HepG2 (cell line): Measurements from ENCODE around the gene SFXN5. TPM values are rescaled to one million over a fixed set of nuclear protein-coding genes. Genes with fewer than 3 reads are reported as not detected.

Experiments
- CBX5 ChIP-seq: sonication (generic); formaldehyde crosslinking; IDR thresholded peaks from 2 replicates; pipeline ENCODE4 v1.4.0; 2020; ENCODE audit warnings: missing genetic modification reagents, borderline replicate concordance
- CSRNP2 ChIP-seq: sonication (generic); formaldehyde crosslinking; conservative IDR thresholded peaks from 2 replicates; pipeline ENCODE4 v1.8.0; 2022; ENCODE audit warnings: low read depth, missing genetic modification reagents
- MLX ChIP-seq: IDR thresholded peaks from 2 replicates; pipeline ENCODE4 v1.6.1; 2016
- MNT ChIP-seq: fragments of 450-650 bp; IDR thresholded peaks from 2 replicates; pipeline ENCODE4 v1.6.1; 2016
- MXI1 ChIP-seq: IDR thresholded peaks from 3 replicates; pipeline ENCODE4 v1.6.1; 2012; ENCODE audit warnings: low read depth, low read length, inconsistent platforms, borderline replicate concordance
- NR2F1 ChIP-seq, 2 experiments: fragments of 450-650 bp in 1 of 2; formaldehyde crosslinking in 1 of 2; IDR thresholded peaks; 2 replicates each; pipeline versions ENCODE4 v1.5.0 to v1.6.1; 2016 to 2020; ENCODE audit warnings: mild to moderate bottlenecking in 1 of 2, missing compliant biosample characterization in 1 of 2, missing genetic modification reagents in 1 of 2, moderate library complexity in 1 of 2
- NR3C1 ChIP-seq: sonication (generic); formaldehyde crosslinking; IDR thresholded peaks from 2 replicates; pipeline ENCODE4 v1.4.0; 2020; ENCODE audit warnings: missing genetic modification reagents
- TOPORS ChIP-seq: sonication (generic); formaldehyde crosslinking; IDR thresholded peaks from 2 replicates; pipeline ENCODE4 v1.8.0; 2023; ENCODE audit warnings: mild to moderate bottlenecking, missing genetic modification reagents
- UBTF ChIP-seq: sonication (generic); formaldehyde crosslinking; IDR thresholded peaks from 2 replicates; pipeline ENCODE4 v1.4.0; 2020; ENCODE audit warnings: mild to moderate bottlenecking, missing genetic modification reagents
- ZNF121 ChIP-seq: sonication (generic); formaldehyde crosslinking; IDR thresholded peaks from 2 replicates; pipeline ENCODE4 v1.5.0; 2020; ENCODE audit warnings: mild to moderate bottlenecking, missing genetic modification reagents
- ZNF232 ChIP-seq: sonication (generic); formaldehyde crosslinking; IDR thresholded peaks from 2 replicates; pipeline ENCODE4 v1.4.0; 2020; ENCODE audit warnings: missing genetic modification reagents, borderline replicate concordance
- ZNF567 ChIP-seq: sonication (generic); formaldehyde crosslinking; IDR thresholded peaks from 2 replicates; pipeline ENCODE4 v1.8.1; 2023; ENCODE audit warnings: mild to moderate bottlenecking, missing genetic modification reagents, borderline replicate concordance
- ZNF710 ChIP-seq: sonication (generic); formaldehyde crosslinking; IDR thresholded peaks from 2 replicates; pipeline ENCODE4 v1.5.0; 2020; ENCODE audit warnings: mild to moderate bottlenecking, missing genetic modification reagents, borderline replicate concordance
- ZSCAN20 ChIP-seq: sonication (generic); formaldehyde crosslinking; IDR thresholded peaks from 2 replicates; pipeline ENCODE4 v1.4.0; 2020; ENCODE audit warnings: missing genetic modification reagents, mild to moderate bottlenecking, borderline replicate concordance
- ZSCAN5A ChIP-seq: sonication (generic); formaldehyde crosslinking; IDR thresholded peaks from 2 replicates; pipeline ENCODE4 v1.8.0; 2022; ENCODE audit warnings: mild to moderate bottlenecking, missing genetic modification reagents, borderline replicate concordance
- polyA plus RNA-seq, 8 experiments: library from polyadenylated mRNA; depleted of rRNA in 3 of 8; stranded (reverse) in 7 of 8; unstranded in 1 of 8; fragments of >200 nt; fragmentation: Illumina TruSeq in 4 of 8; extraction: Trizol in 4 of 8; gene quantifications; 2 replicates each; pipeline versions ENCODE4 v1.2.1 to v1.2.3, GENCODE V29; 2011 to 2016; ENCODE audit warnings: low read depth in 4 of 8, missing spikeins in 1 of 8, mixed read lengths in 1 of 8; ENCODE audit not compliant: insufficient read depth in 1 of 8
- total RNA-seq, 5 experiments: library from RNA; depleted of rRNA; stranded (reverse); fragments of >200 nt; fragmentation: Illumina TruSeq; extraction: Trizol; gene quantifications; 2 replicates each; pipeline ENCODE4 v1.2.3, GENCODE V29; 2016; ENCODE audit warnings: low read depth in 1 of 5
- TF ChIP-seq, protein P1 (sequence below): sonication (generic); formaldehyde crosslinking; IDR thresholded peaks from 2 replicates; pipeline ENCODE4 v1.5.0; 2020; ENCODE audit warnings: mild to moderate bottlenecking, missing genetic modification reagents

The SFXN5 gene
- total and polyA plus RNA-seq, 2 of the 13 experiments (the other 11 are each of a cell fraction or from before 2014, with no cell fraction given): 34.9 to 37.4 TPM

DNA sequence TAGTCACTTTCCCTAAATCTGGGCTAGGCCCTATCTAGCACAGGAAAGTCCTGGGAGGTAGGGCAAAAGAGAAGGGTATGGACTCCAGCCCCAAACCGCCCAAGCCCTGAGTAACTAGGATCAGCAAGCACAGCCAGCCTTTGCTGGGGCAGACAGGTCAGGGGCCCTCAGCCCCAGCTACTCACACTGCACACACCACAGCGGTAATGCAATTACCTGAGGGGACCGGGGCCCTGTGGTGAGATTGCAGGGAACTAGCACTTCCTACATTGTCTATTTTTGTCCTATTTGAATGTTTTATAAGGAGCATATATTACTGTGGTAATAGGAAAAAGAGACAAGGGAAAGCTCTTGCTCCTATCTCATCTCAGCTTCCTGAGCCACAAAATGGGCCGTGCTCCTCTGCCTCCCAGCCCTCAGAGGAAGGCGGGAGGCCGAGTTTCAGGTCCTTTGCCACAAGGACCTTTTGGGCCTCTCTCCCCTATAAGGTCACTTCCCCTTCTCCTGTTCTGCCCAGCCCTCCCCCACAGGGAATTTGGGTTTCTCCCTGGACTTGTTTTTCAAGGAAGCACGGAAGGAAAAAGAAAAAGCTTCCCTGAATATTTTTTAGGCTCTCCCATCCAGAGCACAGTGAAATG, 20.8 kb upstream of the SFXN5 start (continued):
- TF ChIP-seq NR2F1 (CRISPR knock-in tag; IDR thresholded peaks at IDR 0.05) (peak; percentile 46 to 51; a peak in 2 of 4 replicates), ZNF121 (CRISPR knock-in tag) (no peak), ZNF232 (CRISPR knock-in tag) (no peak), ZNF567 (no peak), CBX5 (CRISPR knock-in tag) (no peak), NR3C1 (CRISPR knock-in tag) (no peak), TOPORS (CRISPR knock-in tag) (no peak), ZNF710 (CRISPR knock-in tag) (no peak), MXI1 (no peak), MNT (no peak), ZSCAN20 (CRISPR knock-in tag) (no peak), CSRNP2 (CRISPR knock-in tag) (no peak), UBTF (CRISPR knock-in tag) (peak; percentile 50; the same call in 1 of the 2 replicates), MLX (CRISPR knock-in tag) (no peak), ZSCAN5A (no peak)
- TF ChIP-seq, protein P1, sequence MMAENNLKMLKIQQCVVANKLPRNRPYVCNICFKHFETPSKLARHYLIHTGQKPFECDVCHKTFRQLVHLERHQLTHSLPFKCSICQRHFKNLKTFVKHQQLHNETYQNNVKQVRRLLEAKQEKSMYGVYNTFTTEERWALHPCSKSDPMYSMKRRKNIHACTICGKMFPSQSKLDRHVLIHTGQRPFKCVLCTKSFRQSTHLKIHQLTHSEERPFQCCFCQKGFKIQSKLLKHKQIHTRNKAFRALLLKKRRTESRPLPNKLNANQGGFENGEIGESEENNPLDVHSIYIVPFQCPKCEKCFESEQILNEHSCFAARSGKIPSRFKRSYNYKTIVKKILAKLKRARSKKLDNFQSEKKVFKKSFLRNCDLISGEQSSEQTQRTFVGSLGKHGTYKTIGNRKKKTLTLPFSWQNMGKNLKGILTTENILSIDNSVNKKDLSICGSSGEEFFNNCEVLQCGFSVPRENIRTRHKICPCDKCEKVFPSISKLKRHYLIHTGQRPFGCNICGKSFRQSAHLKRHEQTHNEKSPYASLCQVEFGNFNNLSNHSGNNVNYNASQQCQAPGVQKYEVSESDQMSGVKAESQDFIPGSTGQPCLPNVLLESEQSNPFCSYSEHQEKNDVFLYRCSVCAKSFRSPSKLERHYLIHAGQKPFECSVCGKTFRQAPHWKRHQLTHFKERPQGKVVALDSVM (CRISPR knock-in tag): no peak
